ENCODE measurements around the gene TBX4. TPM values are rescaled to one million over a fixed set of nuclear protein-coding genes. Genes with fewer than 3 reads are reported as not detected.

TBX4 gene
- total and polyA plus RNA-seq, 2 experiments from 2014 or later: not detected

GRCh38 chr17:61456061-61456681 is 3.9 kb downstream of the TBX4 start:
- Histone ChIP-seq H3K4me1 (ENCODE audit: insufficient read depth) (peaks cover 29% of the 10 kb centered on the region; the same call in 1 of the 2 replicates), H3K79me2 (replicated peaks; ENCODE audit: insufficient read depth) (no peaks in the 10 kb centered on the region), H2AFZ (no peak overlapping the region), H3K36me3 (ENCODE audit: insufficient read depth) (peaks cover 3% of the 10 kb centered on the region; the same call in 1 of the 2 replicates), H3K9me2 (ENCODE audit: insufficient read depth) (no peaks in the 10 kb centered on the region), H3F3A (replicated peaks; ENCODE audit: low read depth) (0 out of 2 replicates have a peak, but pooled peaks cover 6% of the 10 kb centered on the region), H3K27ac (ENCODE audit: low read depth) (no peak overlapping the region), H3K4me3 (peak overlapping the region; percentile 44; the same call in 1 of the 2 replicates), H3K4me2 (no peak overlapping the region), H3K27me3 (ENCODE audit: insufficient read depth) (peaks cover 100% of the 10 kb centered on the region), H4K20me1 (replicated peaks; ENCODE audit: insufficient read depth) (peaks cover 27% of the 10 kb centered on the region)
- DNase-seq (ENCODE audit: low spot score) (peak; percentile 51), ATAC-seq (peak; percentile 0; the same call in 2 of the 3 replicates)
- Mint-ChIP-seq H3K4me3 (no peak overlapping the region), H3K4me1 (peaks cover 37% of the 10 kb centered on the region), H3K36me3 (ENCODE audit: low read depth) (peaks cover 3% of the 10 kb centered on the region; the same call in 1 of the 3 replicates), H3K9me3 (peaks cover 8% of the 10 kb centered on the region), H3K27ac (no peak overlapping the region), H3K27me3 (ENCODE audit: insufficient read depth, low read depth, poor library complexity) (peaks cover 99% of the 10 kb centered on the region)
- TF ChIP-seq ETS1 (IDR thresholded peaks at IDR 0.05) (no peak), EZH2 (IDR thresholded peaks at IDR 0.05; ENCODE audit: low read depth, unreplicated experiment) (peak; percentile 12), POLR2AphosphoS5 (IDR thresholded peaks at IDR 0.05; ENCODE audit: low read depth) (no peak), REST (IDR thresholded peaks at IDR 0.05; ENCODE audit: unreplicated experiment) (no peak)

- no peak for ATAC-seq
- Histone ChIP-seq H3K79me2 (replicated peaks; ENCODE audit: insufficient read depth) (no peaks in the 10 kb centered on the region), H3K27ac (ENCODE audit: low read depth) (no peak overlapping the region), H3K4me2 (peak overlapping the region; percentile 73; the same call in 1 of the 2 replicates), H3K4me1 (ENCODE audit: insufficient read depth) (peaks cover 33% of the 10 kb centered on the region; the same call in 1 of the 2 replicates), H3K9me2 (ENCODE audit: insufficient read depth) (no peaks in the 10 kb centered on the region), H3F3A (replicated peaks; ENCODE audit: low read depth) (0 out of 2 replicates have a peak, but pooled peaks cover 9% of the 10 kb centered on the region), H3K36me3 (ENCODE audit: insufficient read depth) (peaks cover 3% of the 10 kb centered on the region; the same call in 1 of the 2 replicates), H4K20me1 (replicated peaks; ENCODE audit: insufficient read depth) (peaks cover 27% of the 10 kb centered on the region), H3K4me3 (peak overlapping the region; percentile 44), H3K27me3 (ENCODE audit: insufficient read depth) (peaks cover 100% of the 10 kb centered on the region), H2AFZ (no peak overlapping the region)
- peaks cover 40% of the 10 kb centered on the region for H3K4me1 Mint-ChIP-seq
- H3K27me3 Mint-ChIP-seq (ENCODE audit: insufficient read depth, low read depth, poor library complexity): peaks cover 99% of the 10 kb centered on the region
- peaks cover 3% of the 10 kb centered on the region; the same call in 1 of the 3 replicates for H3K36me3 Mint-ChIP-seq (ENCODE audit: low read depth)
- no peak for DNase-seq (ENCODE audit: low spot score)
- no peak for TF ChIP-seq ZNF331 (CRISPR knock-in tag; IDR thresholded peaks at IDR 0.05; ENCODE audit: low read depth)
- TF ChIP-seq EZH2 (IDR thresholded peaks at IDR 0.05; ENCODE audit: low read depth, unreplicated experiment): peak; percentile 92
- H3K4me3 Mint-ChIP-seq: peak overlapping the region; percentile 61
- no peak overlapping the region for H3K27ac Mint-ChIP-seq
- H3K9me3 Mint-ChIP-seq: peaks cover 8% of the 10 kb centered on the region
These were observed 4.5 kb downstream of the TBX4 start for GRCh38 chr17:61456688-61457225.

Data from GM23338 (cell line).